ENCODE data around the gene FAM118B.

DNA sequence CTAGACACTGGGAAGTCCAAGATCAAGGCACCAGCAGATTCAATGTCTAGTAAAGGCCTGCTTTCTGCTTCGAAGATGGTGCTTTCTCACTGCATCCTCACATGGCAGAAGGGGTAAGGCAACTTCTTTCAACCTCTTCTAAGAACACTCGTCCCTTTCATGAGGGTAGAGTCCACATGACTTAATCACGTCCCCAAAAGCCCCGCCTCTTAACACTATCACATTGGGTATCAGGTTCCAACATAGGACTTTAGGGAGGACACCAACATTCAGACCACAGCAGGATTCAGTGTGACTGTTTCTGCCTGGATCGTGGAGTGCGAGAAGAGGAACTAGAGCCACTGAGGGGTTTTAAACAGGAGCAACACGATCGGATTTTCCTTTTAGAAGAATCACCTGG lies 67.6 kb downstream of the FAM118B start:
- TF ChIP-seq, protein P1, sequence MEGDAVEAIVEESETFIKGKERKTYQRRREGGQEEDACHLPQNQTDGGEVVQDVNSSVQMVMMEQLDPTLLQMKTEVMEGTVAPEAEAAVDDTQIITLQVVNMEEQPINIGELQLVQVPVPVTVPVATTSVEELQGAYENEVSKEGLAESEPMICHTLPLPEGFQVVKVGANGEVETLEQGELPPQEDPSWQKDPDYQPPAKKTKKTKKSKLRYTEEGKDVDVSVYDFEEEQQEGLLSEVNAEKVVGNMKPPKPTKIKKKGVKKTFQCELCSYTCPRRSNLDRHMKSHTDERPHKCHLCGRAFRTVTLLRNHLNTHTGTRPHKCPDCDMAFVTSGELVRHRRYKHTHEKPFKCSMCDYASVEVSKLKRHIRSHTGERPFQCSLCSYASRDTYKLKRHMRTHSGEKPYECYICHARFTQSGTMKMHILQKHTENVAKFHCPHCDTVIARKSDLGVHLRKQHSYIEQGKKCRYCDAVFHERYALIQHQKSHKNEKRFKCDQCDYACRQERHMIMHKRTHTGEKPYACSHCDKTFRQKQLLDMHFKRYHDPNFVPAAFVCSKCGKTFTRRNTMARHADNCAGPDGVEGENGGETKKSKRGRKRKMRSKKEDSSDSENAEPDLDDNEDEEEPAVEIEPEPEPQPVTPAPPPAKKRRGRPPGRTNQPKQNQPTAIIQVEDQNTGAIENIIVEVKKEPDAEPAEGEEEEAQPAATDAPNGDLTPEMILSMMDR (IDR thresholded peaks at IDR 0.05; ENCODE audit: insufficient read depth, low read length), result no peak
- no peak for TF ChIP-seq POLR2AphosphoS5 (IDR thresholded peaks at IDR 0.05; ENCODE audit: low read depth)
